GM21515 (cell line): ENCODE data around the gene PSMD2.

Experiments
- ATAC-seq: cut with Tn5 transposase; IDR thresholded peaks from one replicate; pipeline ENCODE4 v1.9.1; 2021; ENCODE audit not compliant: unreplicated experiment

The PSMD2 gene

GRCh38 chr3:184277366-184277765, 21.7 kb upstream of the PSMD2 start:
- no peak for ATAC-seq

- no peak for ATAC-seq
Observed at GRCh38 chr3:184282941-184283340, 16.1 kb upstream of the PSMD2 start.

- no peak for ATAC-seq
Observed at GRCh38 chr3:184283681-184284080, 15.4 kb upstream of the PSMD2 start.

- ATAC-seq: no peak
Observed at GRCh38 chr3:184284696-184285095, 14.3 kb upstream of the PSMD2 start.

GRCh38 chr3:184289426-184289938, 9.6 kb upstream of the PSMD2 start:
- peak; percentile 43 for ATAC-seq

GRCh38 chr3:184290331-184290730, 8.7 kb upstream of the PSMD2 start:
- ATAC-seq: no peak

- ATAC-seq: no peak
Observed at GRCh38 chr3:184291044-184291737, 7.8 kb upstream of the PSMD2 start.

GRCh38 chr3:184291738-184292445, 7.1 kb upstream of the PSMD2 start:
- ATAC-seq: no peak

- no peak for ATAC-seq
Observed at GRCh38 chr3:184295771-184296170, 3.3 kb upstream of the PSMD2 start.

- no peak for ATAC-seq
Observed at GRCh38 chr3:184296616-184297015, 2.4 kb upstream of the PSMD2 start.

- peak; percentile 29 for ATAC-seq
Observed at GRCh38 chr3:184299488-184300377, 692 bp downstream of the PSMD2 start.

GRCh38 chr3:184300378-184300720, 1.3 kb downstream of the PSMD2 start:
- no peak for ATAC-seq

- no peak for ATAC-seq
Observed at GRCh38 chr3:184305577-184305976, 6.5 kb downstream of the PSMD2 start.

GRCh38 chr3:184306341-184306972, 7.4 kb downstream of the PSMD2 start:
- no peak for ATAC-seq

- no peak for ATAC-seq
Observed at GRCh38 chr3:184307915-184308314, 8.9 kb downstream of the PSMD2 start.

- ATAC-seq: no peak
Observed at GRCh38 chr3:184308744-184309143, 9.7 kb downstream of the PSMD2 start.

GRCh38 chr3:184311633-184312032, 12.6 kb downstream of the PSMD2 start:
- ATAC-seq: no peak

GRCh38 chr3:184314363-184314699, 15.3 kb downstream of the PSMD2 start, which contains the start of gene EIF4G1:
Gene EIF4G1, plus strand, starts transcription at chr3:184314606. Its CDS starts 1,191 bp downstream, at chr3:184315797.
- ATAC-seq: peak; percentile 82

GRCh38 chr3:184314700-184315542, 15.9 kb downstream of the PSMD2 start:
- peak; percentile 41 for ATAC-seq

- ATAC-seq: peak; percentile 6
Observed at GRCh38 chr3:184315543-184315867, 16.5 kb downstream of the PSMD2 start.
